Stimulated activated CD4-positive, alpha-beta T cell treated with anti-CD3 and anti-CD28 coated beads, Interleukin-15, amount 100 ng/mL, for 24 hours (primary cell): Measurements from ENCODE around the gene MARCKSL1.
"Not testable (repeated sequence)": the region's sequence is repeated elsewhere in the genome, so short reads cannot be mapped to it uniquely, and the experiment has no call there.

Source experiments
- DNase-seq: peaks from one replicate; pipeline ENCODE4 v3.0.0-alpha.2; 2020

Gene MARCKSL1

GRCh38 chr1:32284777-32285176 lies 51.3 kb downstream of the MARCKSL1 start:
- not testable (repeated sequence) for DNase-seq
